ENCODE results near the gene TMOD1. TPM values are rescaled to one million over a fixed set of nuclear protein-coding genes. Genes with fewer than 3 reads are reported as not detected.

TMOD1 gene
- total and polyA plus RNA-seq, 9 of the 15 experiments (the other 6 are each of a cell fraction or from before 2014, with no cell fraction given): 7.1 to 41.2 (median 14.2) TPM

DNA sequence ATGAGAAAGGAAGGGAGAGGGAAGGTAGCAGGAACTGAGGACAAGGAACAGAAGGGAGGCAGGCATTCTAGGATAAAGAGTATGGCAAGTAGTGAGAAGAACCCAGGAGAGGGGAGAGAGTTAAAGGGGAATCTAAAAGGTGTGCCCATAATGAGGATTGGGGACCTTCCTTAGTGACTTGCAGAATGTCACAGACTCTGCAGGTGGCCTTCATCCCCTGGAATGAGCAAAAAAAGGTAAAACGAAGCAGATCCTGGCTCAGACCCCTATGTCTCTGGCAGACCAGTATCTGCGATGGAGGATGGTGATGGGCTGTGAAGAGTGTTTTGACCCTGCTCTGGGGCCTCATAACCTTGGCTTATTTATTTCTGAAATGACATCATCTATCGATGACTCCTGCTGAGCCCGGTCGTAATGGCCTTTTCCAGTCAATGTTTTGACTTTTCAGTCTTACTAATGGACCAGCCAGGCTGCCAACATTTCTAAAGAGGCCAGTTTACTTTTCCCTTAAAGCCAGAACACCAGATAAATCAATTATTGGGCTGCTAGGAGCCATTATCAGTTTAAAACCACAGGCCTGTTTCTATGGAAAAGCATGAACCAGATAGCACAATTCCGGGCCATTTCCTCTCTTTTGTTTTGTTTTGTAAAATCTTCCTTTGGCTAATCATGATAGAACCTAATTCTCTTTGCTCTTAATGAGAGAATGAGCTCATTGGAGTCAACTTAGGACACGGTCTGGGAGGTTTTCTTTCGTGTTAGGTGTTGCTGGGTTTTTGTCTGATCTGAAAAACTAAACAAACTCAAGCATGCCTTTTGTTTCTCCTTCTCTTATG lies 3.1 kb downstream of the TMOD1 start (continued):
- no peak for TF ChIP-seq ZNF354B (CRISPR knock-in tag; IDR thresholded peaks at IDR 0.05)
- TF ChIP-seq CHCHD3 (CRISPR knock-in tag; IDR thresholded peaks at IDR 0.05): no peak
- no peak for TF ChIP-seq ZNF121 (CRISPR knock-in tag; conservative IDR thresholded peaks at IDR 0.05)
- no peak for TF ChIP-seq ELF1 (tag; IDR thresholded peaks at IDR 0.05)
- TF ChIP-seq NCOA6 (IDR thresholded peaks at IDR 0.05): no peak
- no peak for TF ChIP-seq ZSCAN29 (IDR thresholded peaks at IDR 0.05)
- no peak for TF ChIP-seq FUS (optimal IDR thresholded peaks at IDR 0.05; ENCODE audit: low read depth, low read length)
- TF ChIP-seq, protein P1, sequence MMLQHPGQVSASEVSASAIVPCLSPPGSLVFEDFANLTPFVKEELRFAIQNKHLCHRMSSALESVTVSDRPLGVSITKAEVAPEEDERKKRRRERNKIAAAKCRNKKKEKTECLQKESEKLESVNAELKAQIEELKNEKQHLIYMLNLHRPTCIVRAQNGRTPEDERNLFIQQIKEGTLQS (IDR thresholded peaks at IDR 0.05): peak; percentile 92
- TF ChIP-seq, protein P1 (CRISPR knock-in tag; conservative IDR thresholded peaks at IDR 0.05): no peak
- no peak for TF ChIP-seq EGR1 (conservative IDR thresholded peaks at IDR 0.05)
- TF ChIP-seq ZNF695 (CRISPR knock-in tag; IDR thresholded peaks at IDR 0.05): no peak
- TF ChIP-seq CBX2 (IDR thresholded peaks at IDR 0.05; ENCODE audit: insufficient read depth, low read length, poor library complexity, severe bottlenecking): no peak
- TF ChIP-seq MED1 (CRISPR knock-in tag; IDR thresholded peaks at IDR 0.05; ENCODE audit: borderline replicate concordance): no peak
- TF ChIP-seq, protein P2, sequence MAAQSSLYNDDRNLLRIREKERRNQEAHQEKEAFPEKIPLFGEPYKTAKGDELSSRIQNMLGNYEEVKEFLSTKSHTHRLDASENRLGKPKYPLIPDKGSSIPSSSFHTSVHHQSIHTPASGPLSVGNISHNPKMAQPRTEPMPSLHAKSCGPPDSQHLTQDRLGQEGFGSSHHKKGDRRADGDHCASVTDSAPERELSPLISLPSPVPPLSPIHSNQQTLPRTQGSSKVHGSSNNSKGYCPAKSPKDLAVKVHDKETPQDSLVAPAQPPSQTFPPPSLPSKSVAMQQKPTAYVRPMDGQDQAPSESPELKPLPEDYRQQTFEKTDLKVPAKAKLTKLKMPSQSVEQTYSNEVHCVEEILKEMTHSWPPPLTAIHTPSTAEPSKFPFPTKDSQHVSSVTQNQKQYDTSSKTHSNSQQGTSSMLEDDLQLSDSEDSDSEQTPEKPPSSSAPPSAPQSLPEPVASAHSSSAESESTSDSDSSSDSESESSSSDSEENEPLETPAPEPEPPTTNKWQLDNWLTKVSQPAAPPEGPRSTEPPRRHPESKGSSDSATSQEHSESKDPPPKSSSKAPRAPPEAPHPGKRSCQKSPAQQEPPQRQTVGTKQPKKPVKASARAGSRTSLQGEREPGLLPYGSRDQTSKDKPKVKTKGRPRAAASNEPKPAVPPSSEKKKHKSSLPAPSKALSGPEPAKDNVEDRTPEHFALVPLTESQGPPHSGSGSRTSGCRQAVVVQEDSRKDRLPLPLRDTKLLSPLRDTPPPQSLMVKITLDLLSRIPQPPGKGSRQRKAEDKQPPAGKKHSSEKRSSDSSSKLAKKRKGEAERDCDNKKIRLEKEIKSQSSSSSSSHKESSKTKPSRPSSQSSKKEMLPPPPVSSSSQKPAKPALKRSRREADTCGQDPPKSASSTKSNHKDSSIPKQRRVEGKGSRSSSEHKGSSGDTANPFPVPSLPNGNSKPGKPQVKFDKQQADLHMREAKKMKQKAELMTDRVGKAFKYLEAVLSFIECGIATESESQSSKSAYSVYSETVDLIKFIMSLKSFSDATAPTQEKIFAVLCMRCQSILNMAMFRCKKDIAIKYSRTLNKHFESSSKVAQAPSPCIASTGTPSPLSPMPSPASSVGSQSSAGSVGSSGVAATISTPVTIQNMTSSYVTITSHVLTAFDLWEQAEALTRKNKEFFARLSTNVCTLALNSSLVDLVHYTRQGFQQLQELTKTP (IDR thresholded peaks at IDR 0.05; ENCODE audit: low read depth in 1 of 2, partially characterized antibody in 2 of 2): peak in 1 of 2 experiments; percentile 26
- TF ChIP-seq PHTF2 (CRISPR knock-in tag; IDR thresholded peaks at IDR 0.05): no peak
- TF ChIP-seq SAP30 (IDR thresholded peaks at IDR 0.05; ENCODE audit: borderline replicate concordance, insufficient read depth, low read depth, low read length, poor library complexity, severe bottlenecking): no peak
- no peak for TF ChIP-seq BRCA1 (IDR thresholded peaks at IDR 0.05)
- TF ChIP-seq BRCA1 (CRISPR knock-in tag; IDR thresholded peaks at IDR 0.05): no peak
- TF ChIP-seq ZNF274 (IDR thresholded peaks at IDR 0.05; ENCODE audit: borderline replicate concordance, low read depth, low read length): no peak
- no peak for TF ChIP-seq KLF16 (IDR thresholded peaks at IDR 0.05)
- TF ChIP-seq HDAC3 (IDR thresholded peaks at IDR 0.05; ENCODE audit: borderline replicate concordance, partially characterized antibody): peak; percentile 61
- TF ChIP-seq PHB (CRISPR knock-in tag; IDR thresholded peaks at IDR 0.05): no peak
- TF ChIP-seq MCM5 (IDR thresholded peaks at IDR 0.05; ENCODE audit: low read depth): no peak
- TF ChIP-seq KDM2B (CRISPR knock-in tag; IDR thresholded peaks at IDR 0.05): no peak
- TF ChIP-seq POLR3A (IDR thresholded peaks at IDR 0.05; ENCODE audit: borderline replicate concordance, extremely low read depth, insufficient read depth, insufficient read length): no peak
- TF ChIP-seq ZNF408 (CRISPR knock-in tag; IDR thresholded peaks at IDR 0.05; ENCODE audit: low read depth): no peak
- no peak for TF ChIP-seq SMAD1 (IDR thresholded peaks at IDR 0.05; ENCODE audit: low read depth, low read length, partially characterized antibody)

All from K562 (cell line).